ENCODE data around the gene NRXN3.

DNA sequence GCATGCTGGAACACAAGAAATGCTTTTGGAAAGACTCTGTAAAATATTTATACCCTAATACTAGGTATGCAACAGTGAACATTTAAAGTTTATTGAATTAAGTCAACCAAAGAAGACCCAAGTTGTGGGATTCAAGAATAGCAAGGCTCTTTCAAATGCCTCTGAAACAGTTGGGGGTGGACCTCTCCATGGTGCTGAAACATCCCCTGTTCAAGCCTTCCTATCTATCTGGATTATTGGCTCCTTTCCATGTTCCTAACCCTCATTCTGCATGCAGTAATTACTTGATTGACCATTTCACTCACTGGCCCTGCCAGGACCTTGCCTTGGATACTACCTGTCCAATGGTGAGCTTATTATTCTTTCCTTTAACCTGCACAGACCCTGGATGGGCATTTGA is 349.7 kb downstream of the NRXN3 start:
- TF ChIP-seq CTCF (IDR thresholded peaks at IDR 0.05 in 4 of 5, conservative IDR thresholded peaks at IDR 0.05 in 1 of 5) (no peak), POLR2A (IDR thresholded peaks at IDR 0.05) (no peak)
